Stomach smooth muscle (tissue), 2 donors: Measurements from ENCODE around the gene S100A12.

ENCODE experiments used
- H3K27ac ChIP-seq: one replicate; pipeline ENCODE4 v1.7.0; 2013; ENCODE audit warnings: mild to moderate bottlenecking, low read length, inconsistent platforms
- H3K27me3 ChIP-seq, 2 donors: one replicate each; pipeline ENCODE4 v1.7.0; 2013; ENCODE audit warnings: low read length in 2 of 2; ENCODE audit not compliant: insufficient read depth in 2 of 2, control insufficient read depth in 1 of 2
- H3K36me3 ChIP-seq, 2 donors: one replicate each; pipeline ENCODE4 v1.7.0; 2013; ENCODE audit warnings: low read length in 2 of 2; ENCODE audit not compliant: control insufficient read depth in 2 of 2, insufficient read depth in 2 of 2
- H3K4me1 ChIP-seq: one replicate; pipeline ENCODE4 v1.7.0; 2013; ENCODE audit warnings: low read length; ENCODE audit not compliant: control insufficient read depth, insufficient read depth
- H3K4me3 ChIP-seq, 2 donors: one replicate each; pipeline ENCODE4 v1.7.0; 2013; ENCODE audit warnings: low read length in 2 of 2
- H3K9ac ChIP-seq, 2 donors: one replicate each; pipeline ENCODE4 v1.7.0; 2013; ENCODE audit warnings: low read length in 2 of 2, mild to moderate bottlenecking in 1 of 2
- H3K9me3 ChIP-seq, 2 donors: one replicate each; pipeline ENCODE4 v1.7.0; 2013; ENCODE audit warnings: low read length in 2 of 2; ENCODE audit not compliant: control insufficient read depth in 2 of 2
- donor health status: healthy.
- donor health status: Pancreatic carcinoma.

S100A12 gene

DNA sequence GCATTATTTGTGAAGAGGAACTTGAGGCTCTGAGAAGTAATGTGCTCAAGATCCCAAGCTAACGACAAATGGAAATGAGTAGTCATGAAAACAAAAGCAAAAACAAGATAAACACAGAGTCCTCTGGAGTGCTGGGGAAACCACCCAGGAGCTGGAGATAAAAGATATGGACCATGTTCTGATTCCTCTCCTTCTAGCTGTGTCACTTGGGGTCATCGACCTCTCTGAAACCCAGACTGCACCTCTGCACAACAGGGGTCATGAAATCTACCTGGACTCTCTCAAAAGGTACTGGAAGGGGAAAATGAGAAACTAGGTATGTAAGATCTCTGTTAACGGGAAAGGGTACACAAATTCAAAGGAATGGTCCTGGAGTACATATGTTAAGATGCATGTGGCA is 33.2 kb downstream of the S100A12 start:
- Histone ChIP-seq H3K27ac (no peak overlapping the region), H3K9ac (no peak overlapping the region), H3K27me3 (peaks cover 4 to 7% of the 10 kb centered on the region in 2 donors), H3K4me1 (no peaks in the 10 kb centered on the region), H3K36me3 (no peaks in the 10 kb centered on the region), H3K4me3 (no peak overlapping the region), H3K9me3 (peaks cover 0 to under 1% of the 10 kb centered on the region in 2 donors)

- Histone ChIP-seq H3K4me1 (no peaks in the 10 kb centered on the region), H3K9me3 (peaks cover 0 to 3% of the 10 kb centered on the region in 2 donors), H3K27me3 (peaks cover 4 to 7% of the 10 kb centered on the region in 2 donors), H3K9ac (no peak overlapping the region), H3K36me3 (no peaks in the 10 kb centered on the region), H3K4me3 (no peak overlapping the region), H3K27ac (no peak overlapping the region)
Measured at GRCh38 chr1:153341431-153341934, 33.9 kb downstream of the S100A12 start.

DNA sequence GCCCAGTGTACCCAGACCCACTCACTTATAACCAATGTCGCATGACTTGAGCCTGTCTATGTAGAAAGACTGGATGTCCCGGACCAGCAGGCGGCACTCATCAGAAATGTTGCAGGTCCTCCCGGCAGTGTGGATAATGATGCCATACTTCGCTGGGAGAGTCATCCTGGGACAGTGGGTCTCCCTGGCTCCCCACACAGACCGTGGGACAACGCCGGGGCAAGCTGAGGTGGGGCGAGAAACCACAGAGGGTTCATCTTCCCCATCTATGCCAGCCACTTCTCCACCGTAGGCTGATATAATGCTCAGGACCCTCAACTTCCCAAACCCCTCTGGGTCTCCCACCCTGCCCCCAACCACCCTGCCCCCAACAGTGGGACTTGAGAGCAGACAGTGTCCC is 35.1 kb downstream of the S100A12 start:
- no peaks in the 10 kb centered on the region for H3K4me1 ChIP-seq
- no peak overlapping the region for H3K9ac ChIP-seq

DNA sequence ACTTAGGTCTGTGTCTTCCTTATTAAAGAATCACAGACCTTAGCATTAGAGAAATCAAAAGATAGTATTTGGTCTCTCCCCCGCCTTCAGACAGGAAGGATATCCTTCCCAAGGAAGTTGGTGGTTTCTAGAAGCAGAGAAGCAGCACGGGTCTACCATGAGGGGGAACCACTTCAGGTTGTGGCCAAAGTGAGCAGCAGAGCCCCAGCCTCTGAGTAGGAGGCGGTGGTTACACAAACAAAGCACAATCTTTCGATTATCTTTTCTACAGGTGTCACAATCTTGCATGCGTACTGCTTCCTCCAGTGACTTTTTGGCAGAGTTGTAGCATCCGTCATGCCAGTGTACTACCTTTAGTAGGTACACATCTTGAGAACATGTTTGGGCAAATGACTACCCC is 35.6 kb downstream of the S100A12 start:
- H3K4me3 ChIP-seq, result no peak overlapping the region
- H3K9ac ChIP-seq, result no peak overlapping the region
- no peak overlapping the region for H3K27ac ChIP-seq
- H3K9me3 ChIP-seq, result peaks cover 0 to 3% of the 10 kb centered on the region in 2 donors
- H3K4me1 ChIP-seq, result no peaks in the 10 kb centered on the region
- H3K36me3 ChIP-seq, result no peaks in the 10 kb centered on the region
- H3K27me3 ChIP-seq, result peaks cover 2 to 4% of the 10 kb centered on the region in 2 donors

More for the DNA sequence above, 35.1 kb downstream of the S100A12 start:
- no peak overlapping the region for H3K4me3 ChIP-seq
- H3K27ac ChIP-seq, result no peak overlapping the region
- peaks cover 0 to 3% of the 10 kb centered on the region in 2 donors for H3K9me3 ChIP-seq
- H3K36me3 ChIP-seq, result no peaks in the 10 kb centered on the region
- peaks cover 4 to 5% of the 10 kb centered on the region in 2 donors for H3K27me3 ChIP-seq

- Histone ChIP-seq H3K9me3 (peaks cover 0 to 3% of the 10 kb centered on the region in 2 donors), H3K4me1 (no peaks in the 10 kb centered on the region), H3K4me3 (no peak overlapping the region), H3K27me3 (peaks cover 0 to 4% of the 10 kb centered on the region in 2 donors), H3K36me3 (no peaks in the 10 kb centered on the region), H3K27ac (no peak overlapping the region), H3K9ac (no peak overlapping the region)
Measured at GRCh38 chr1:153337980-153338853, 37.2 kb downstream of the S100A12 start.

- H3K4me1 ChIP-seq, result no peaks in the 10 kb centered on the region
- H3K9ac ChIP-seq, result no peak overlapping the region
- peaks cover 2 to 3% of the 10 kb centered on the region in 2 donors for H3K9me3 ChIP-seq
- no peak overlapping the region for H3K4me3 ChIP-seq
- H3K36me3 ChIP-seq, result no peaks in the 10 kb centered on the region
- H3K27ac ChIP-seq, result no peak overlapping the region
- peaks cover 0 to 4% of the 10 kb centered on the region in 2 donors for H3K27me3 ChIP-seq
Measured at GRCh38 chr1:153336650-153337049, 38.8 kb downstream of the S100A12 start.

- no peak overlapping the region for H3K4me3 ChIP-seq
- no peaks in the 10 kb centered on the region for H3K27me3 ChIP-seq
- H3K9me3 ChIP-seq, result peaks cover 5 to 6% of the 10 kb centered on the region in 2 donors
- no peak overlapping the region for H3K9ac ChIP-seq
- H3K36me3 ChIP-seq, result no peaks in the 10 kb centered on the region
- H3K4me1 ChIP-seq, result no peaks in the 10 kb centered on the region
- no peak overlapping the region for H3K27ac ChIP-seq
Measured at GRCh38 chr1:153333902-153334301, 41.5 kb downstream of the S100A12 start.

DNA sequence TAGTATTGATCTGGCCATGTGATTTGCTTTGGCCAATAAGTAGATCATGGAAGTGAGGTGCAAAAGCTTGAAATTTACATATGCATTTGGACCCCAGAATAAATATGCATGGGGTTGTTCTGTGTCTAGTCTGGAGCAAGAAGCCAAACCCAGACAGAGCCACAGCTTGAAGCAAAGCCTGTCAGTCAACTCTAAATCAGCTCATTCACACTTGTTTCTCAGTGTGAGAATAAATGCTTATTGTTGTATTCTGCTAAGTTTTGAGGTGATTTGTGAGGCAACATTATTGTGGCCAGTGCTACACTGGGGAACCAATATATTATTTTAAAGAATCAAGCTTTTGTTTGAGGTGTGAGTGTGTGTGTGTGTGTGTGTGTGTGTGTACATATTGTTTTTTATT is 50.5 kb downstream of the S100A12 start:
- peaks cover 0 to 7% of the 10 kb centered on the region in 2 donors for H3K9me3 ChIP-seq
- H3K9ac ChIP-seq, result no peak overlapping the region
- no peak overlapping the region for H3K4me3 ChIP-seq
- H3K36me3 ChIP-seq, result no peaks in the 10 kb centered on the region
- H3K27me3 ChIP-seq, result peaks cover 0 to 2% of the 10 kb centered on the region in 2 donors
- no peaks in the 10 kb centered on the region for H3K4me1 ChIP-seq
- H3K27ac ChIP-seq, result no peak overlapping the region
